H1 (cell line): ENCODE results near the gene HOXA11.

Experiments used
- FOSL1 ChIP-seq: IDR thresholded peaks from 2 replicates; pipeline ENCODE4 v1.6.1; 2011; ENCODE audit warnings: mild to moderate bottlenecking, low read depth, low read length, moderate library complexity; ENCODE audit not compliant: insufficient read depth
- TF ChIP-seq, protein P1 (sequence below): IDR thresholded peaks from 2 replicates; pipeline ENCODE4 v1.6.1; 2012; ENCODE audit warnings: inconsistent platforms
- TF ChIP-seq, protein P2 (sequence below), 3 experiments: IDR thresholded peaks; 1 replicate in 2 of 3; 2 replicates in 1 of 3; pipeline versions ENCODE4 v1.5.1 to v1.6.1; 2011; ENCODE audit warnings: low read length in 3 of 3, mild to moderate bottlenecking in 3 of 3, inconsistent platforms in 2 of 3, low read depth in 1 of 3, moderate library complexity in 1 of 3; ENCODE audit not compliant: insufficient read depth in 1 of 3; ENCODE audit errors: control extremely low read depth in 1 of 3

- TF ChIP-seq, protein P1, sequence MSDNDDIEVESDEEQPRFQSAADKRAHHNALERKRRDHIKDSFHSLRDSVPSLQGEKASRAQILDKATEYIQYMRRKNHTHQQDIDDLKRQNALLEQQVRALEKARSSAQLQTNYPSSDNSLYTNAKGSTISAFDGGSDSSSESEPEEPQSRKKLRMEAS, result no peak
- TF ChIP-seq FOSL1, result no peak
- TF ChIP-seq, protein P2, sequence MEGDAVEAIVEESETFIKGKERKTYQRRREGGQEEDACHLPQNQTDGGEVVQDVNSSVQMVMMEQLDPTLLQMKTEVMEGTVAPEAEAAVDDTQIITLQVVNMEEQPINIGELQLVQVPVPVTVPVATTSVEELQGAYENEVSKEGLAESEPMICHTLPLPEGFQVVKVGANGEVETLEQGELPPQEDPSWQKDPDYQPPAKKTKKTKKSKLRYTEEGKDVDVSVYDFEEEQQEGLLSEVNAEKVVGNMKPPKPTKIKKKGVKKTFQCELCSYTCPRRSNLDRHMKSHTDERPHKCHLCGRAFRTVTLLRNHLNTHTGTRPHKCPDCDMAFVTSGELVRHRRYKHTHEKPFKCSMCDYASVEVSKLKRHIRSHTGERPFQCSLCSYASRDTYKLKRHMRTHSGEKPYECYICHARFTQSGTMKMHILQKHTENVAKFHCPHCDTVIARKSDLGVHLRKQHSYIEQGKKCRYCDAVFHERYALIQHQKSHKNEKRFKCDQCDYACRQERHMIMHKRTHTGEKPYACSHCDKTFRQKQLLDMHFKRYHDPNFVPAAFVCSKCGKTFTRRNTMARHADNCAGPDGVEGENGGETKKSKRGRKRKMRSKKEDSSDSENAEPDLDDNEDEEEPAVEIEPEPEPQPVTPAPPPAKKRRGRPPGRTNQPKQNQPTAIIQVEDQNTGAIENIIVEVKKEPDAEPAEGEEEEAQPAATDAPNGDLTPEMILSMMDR (IDR thresholded peaks at IDR 0.05; ENCODE audit: control extremely low read depth in 1 of 3, insufficient read depth in 1 of 3, low read depth in 1 of 3, low read length in 3 of 3), result no peak
These were observed 22.3 kb downstream of the HOXA11 start for GRCh38 chr7:27162561-27163287.
